ENCODE results near the gene DRC3. TPM values are rescaled to one million over a fixed set of nuclear protein-coding genes. Genes with fewer than 3 reads are reported as not detected.

The DRC3 gene
- total RNA-seq, 1 experiment from 2014 or later = 1.0 TPM

GRCh38 chr17:18037486-18037885, 64.8 kb downstream of the DRC3 start:
- Histone ChIP-seq H3K4me3 (ENCODE audit: low read depth, low read length, poor library complexity, severe bottlenecking) (peak overlapping the region; percentile 80), H3K4me1 (ENCODE audit: insufficient read depth, low read length, poor library complexity, severe bottlenecking) (no peaks in the 10 kb centered on the region), H3K36me3 (ENCODE audit: insufficient read depth, low read length, poor library complexity, severe bottlenecking) (no peaks in the 10 kb centered on the region), H3K27ac (ENCODE audit: low read depth, low read length, poor library complexity, severe bottlenecking) (no peak overlapping the region), H3K27me3 (replicated peaks; ENCODE audit: insufficient read depth, low read depth, low read length, poor library complexity) (no peaks in the 10 kb centered on the region), H3K9me3 (ENCODE audit: low read depth, low read length, poor library complexity, severe bottlenecking) (no peaks in the 10 kb centered on the region)
- ChIA-PET CTCF (no interaction called here), POLR2A (ENCODE audit: low non-redundant PET) (no interaction called here)
- intact Hi-C loops (cut with micrococcal nuclease; ENCODE audit: unreplicated experiment) = loop anchor here (5.0 to 10.0 kb wide), 2 partner anchors 543 to 680 kb away; partner anchors contain the start of gene RASD1
- BruUV-seq (replicated peaks) = no TSS peak
- TF ChIP-seq EZH2 (IDR thresholded peaks at IDR 0.05; ENCODE audit: borderline replicate concordance, low read depth, low read length, poor library complexity, severe bottlenecking) = no peak
- TF ChIP-seq CTCF (conservative IDR thresholded peaks at IDR 0.05; ENCODE audit: low read depth, low read length) = no peak
- DNase-seq (ENCODE audit: low spot score) = no peak

DNA sequence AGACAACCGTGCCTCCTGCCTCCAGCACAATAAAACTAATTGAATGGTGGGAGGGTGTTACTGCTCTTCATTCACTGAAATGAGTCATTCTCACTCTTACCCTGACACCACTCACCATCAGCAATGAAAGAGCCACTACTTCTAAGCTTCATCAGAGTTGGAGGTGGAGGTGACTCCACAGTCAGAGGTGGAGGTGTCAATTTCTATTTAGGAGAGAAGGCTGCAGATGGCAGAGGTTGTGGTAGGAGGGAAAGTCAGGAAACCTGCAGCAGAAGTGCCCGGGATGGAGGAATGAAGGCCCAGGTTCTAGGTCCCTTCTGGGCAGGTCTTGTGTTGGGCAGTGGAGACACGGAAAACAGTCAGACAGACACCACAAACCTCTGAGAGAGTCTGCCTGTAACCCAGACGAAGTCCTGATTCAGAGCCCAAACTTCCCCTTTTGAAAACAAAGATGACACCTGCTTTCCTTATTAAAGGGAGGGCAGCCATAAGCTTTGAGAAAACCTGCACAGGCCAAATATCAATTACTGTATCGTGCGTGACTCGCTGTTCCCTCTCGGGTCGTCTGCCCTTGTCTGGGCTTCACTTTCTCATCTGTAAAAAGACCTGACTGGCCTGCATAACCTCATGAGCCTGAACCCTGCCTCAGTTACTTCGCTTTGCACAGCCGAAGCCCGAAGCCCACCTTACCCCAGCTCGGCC, 65.6 kb downstream of the DRC3 start:
- TF ChIP-seq CTCF (conservative IDR thresholded peaks at IDR 0.05; ENCODE audit: low read depth, low read length) (no peak), EZH2 (IDR thresholded peaks at IDR 0.05; ENCODE audit: borderline replicate concordance, low read depth, low read length, poor library complexity, severe bottlenecking) (no peak)
- no peak for DNase-seq (ENCODE audit: low spot score)
- TSS peak; percentile 54 for BruUV-seq (replicated peaks)
- ChIA-PET POLR2A (ENCODE audit: low non-redundant PET) (no interaction called here), CTCF (no interaction called here)
- Histone ChIP-seq H3K27me3 (replicated peaks; ENCODE audit: insufficient read depth, low read depth, low read length, poor library complexity) (no peaks in the 10 kb centered on the region), H3K27ac (ENCODE audit: low read depth, low read length, poor library complexity, severe bottlenecking) (peak overlapping the region; percentile 80), H3K36me3 (ENCODE audit: insufficient read depth, low read length, poor library complexity, severe bottlenecking) (no peaks in the 10 kb centered on the region), H3K9me3 (ENCODE audit: low read depth, low read length, poor library complexity, severe bottlenecking) (no peaks in the 10 kb centered on the region), H3K4me1 (ENCODE audit: insufficient read depth, low read length, poor library complexity, severe bottlenecking) (no peaks in the 10 kb centered on the region), H3K4me3 (ENCODE audit: low read depth, low read length, poor library complexity, severe bottlenecking) (peak overlapping the region; percentile 80)
- intact Hi-C loops (cut with micrococcal nuclease; ENCODE audit: unreplicated experiment) = loop anchor here (5.0 to 10.0 kb wide), 2 partner anchors 543 to 681 kb away; partner anchors contain the start of gene RASD1

DNA sequence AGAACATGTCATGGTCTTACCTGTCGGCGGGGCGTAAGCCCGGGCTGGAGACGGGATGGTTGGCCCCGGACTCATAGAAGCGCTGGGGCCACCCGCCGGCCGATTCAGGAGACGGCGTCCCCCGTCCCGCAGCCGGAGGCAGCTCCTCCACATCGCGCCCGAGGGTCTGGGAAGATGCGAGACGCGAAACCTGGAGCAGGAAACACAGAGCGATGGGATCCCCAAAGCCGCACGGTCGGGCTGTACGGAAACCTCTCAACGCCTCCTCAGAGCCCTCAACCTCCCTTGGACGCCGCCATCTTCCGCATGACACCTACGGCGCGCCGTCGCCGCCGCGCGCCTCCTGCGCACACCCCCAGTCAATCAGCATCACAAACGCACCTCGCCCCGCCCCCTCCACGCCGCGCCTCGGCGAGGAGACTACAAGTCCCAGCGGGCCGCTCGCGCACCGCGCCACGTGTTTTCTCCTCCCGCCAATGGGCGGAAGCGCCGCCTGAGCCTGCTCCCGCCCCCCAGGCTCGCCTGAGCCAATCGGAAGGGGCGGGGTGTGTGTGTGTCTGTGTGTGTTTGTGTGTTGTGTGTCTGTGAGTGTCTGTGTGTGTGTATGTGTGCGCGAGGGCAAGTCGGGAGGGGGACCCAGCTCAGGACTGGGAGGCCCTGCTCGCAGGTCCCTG, 66.3 kb downstream of the DRC3 start, which contains the start of the genes ATPAF2 and GID4:
Gene ATPAF2 (minus strand): TSS at position 308 of the 674 bp plus-strand sequence. CDS start 155 bp downstream, at position 153.
Gene GID4 (plus strand): TSS at position 548 of the 674 bp plus-strand sequence. CDS start 57 bp downstream, at position 605.
- intact Hi-C loops (cut with micrococcal nuclease; ENCODE audit: unreplicated experiment) = loop anchor here (5.0 to 10.0 kb wide), 2 partner anchors 544 to 682 kb away; partner anchors contain the start of gene RASD1
- no peaks in the 10 kb centered on the region for H3K4me1 ChIP-seq (ENCODE audit: insufficient read depth, low read length, poor library complexity, severe bottlenecking)
- CTCF ChIA-PET = no interaction called here
- H3K36me3 ChIP-seq (ENCODE audit: insufficient read depth, low read length, poor library complexity, severe bottlenecking) = no peaks in the 10 kb centered on the region
- no peaks in the 10 kb centered on the region for H3K27me3 ChIP-seq (replicated peaks; ENCODE audit: insufficient read depth, low read depth, low read length, poor library complexity)
- H3K9me3 ChIP-seq (ENCODE audit: low read depth, low read length, poor library complexity, severe bottlenecking) = no peaks in the 10 kb centered on the region
- peak; percentile 100 for DNase-seq (ENCODE audit: low spot score)
- H3K4me3 ChIP-seq (ENCODE audit: low read depth, low read length, poor library complexity, severe bottlenecking) = peak within 1 kb of the TSS; percentile 80
- POLR2A ChIA-PET (ENCODE audit: low non-redundant PET) = no interaction called here
- no TSS peak for BruUV-seq (replicated peaks)
- H3K27ac ChIP-seq (ENCODE audit: low read depth, low read length, poor library complexity, severe bottlenecking) = peak within 1 kb of the TSS; percentile 80
- TF ChIP-seq CTCF (conservative IDR thresholded peaks at IDR 0.05; ENCODE audit: low read depth, low read length) (no peak), EZH2 (IDR thresholded peaks at IDR 0.05; ENCODE audit: borderline replicate concordance, low read depth, low read length, poor library complexity, severe bottlenecking) (no peak)
